H9 (cell line): ENCODE results near the gene FAM117A. TPM values are rescaled to one million over a fixed set of nuclear protein-coding genes. Genes with fewer than 3 reads are reported as not detected.

ENCODE experiments used
- DNase-seq: peaks from one replicate; pipeline ENCODE4 v3.0.0-alpha.2; 2017
- H2AFZ ChIP-seq: one replicate; pipeline ENCODE4 v1.6.1; 2013; ENCODE audit warnings: mild to moderate bottlenecking, low read length, control low read depth, moderate library complexity
- H2AK5ac ChIP-seq: 2 replicates; pipeline ENCODE4 v1.6.1; 2013; ENCODE audit warnings: low read length, control low read depth, mixed read lengths; ENCODE audit not compliant: insufficient read length
- H2BK120ac ChIP-seq: one replicate; pipeline ENCODE4 v1.6.1; 2013; ENCODE audit warnings: low read depth, mild to moderate bottlenecking, low read length, control low read depth, inconsistent platforms; ENCODE audit not compliant: poor library complexity, severe bottlenecking
- H2BK12ac ChIP-seq: 2 replicates; pipeline ENCODE4 v1.6.1; 2013; ENCODE audit warnings: low read length, control low read depth, mixed read lengths, low read depth; ENCODE audit not compliant: insufficient read length
- H2BK15ac ChIP-seq: 2 replicates; pipeline ENCODE4 v1.6.1; 2013; ENCODE audit warnings: low read depth, low read length, control low read depth
- H2BK20ac ChIP-seq: one replicate; pipeline ENCODE4 v1.6.1; 2013; ENCODE audit warnings: low read depth, mild to moderate bottlenecking, low read length, control low read depth, inconsistent platforms; ENCODE audit not compliant: poor library complexity, severe bottlenecking
- H2BK5ac ChIP-seq: 2 replicates; pipeline ENCODE4 v1.6.1; 2013; ENCODE audit warnings: low read length, control low read depth, mixed read lengths; ENCODE audit not compliant: insufficient read length
- H3K14ac ChIP-seq: 2 replicates; pipeline ENCODE4 v1.6.1; 2013; ENCODE audit warnings: low read length, control low read depth; ENCODE audit not compliant: insufficient read depth
- H3K18ac ChIP-seq: 2 replicates; pipeline ENCODE4 v1.6.1; 2013; ENCODE audit warnings: low read depth, mild to moderate bottlenecking, mixed read lengths, low read length, control low read depth; ENCODE audit not compliant: insufficient read length
- H3K23ac ChIP-seq: 2 replicates; pipeline ENCODE4 v1.6.1; 2013; ENCODE audit warnings: low read length, control low read depth, mixed read lengths, low read depth; ENCODE audit not compliant: insufficient read length
- H3K23me2 ChIP-seq: 2 replicates; pipeline ENCODE4 v1.6.1; 2013; ENCODE audit warnings: low read depth, mild to moderate bottlenecking, mixed read lengths, low read length, control low read depth; ENCODE audit not compliant: insufficient read length, poor library complexity, severe bottlenecking
- H3K27ac ChIP-seq: 2 replicates; pipeline ENCODE4 v1.5.1; 2013; ENCODE audit warnings: low read length, control low read depth, mixed read lengths, low read depth; ENCODE audit not compliant: insufficient read length
- H3K27me3 ChIP-seq: 2 replicates; pipeline ENCODE4 v1.6.1; 2013; ENCODE audit warnings: low read length, control low read depth, inconsistent platforms; ENCODE audit not compliant: insufficient read depth
- H3K4ac ChIP-seq: 2 replicates; pipeline ENCODE4 v1.6.1; 2013; ENCODE audit warnings: low read depth, mild to moderate bottlenecking, control low read depth, inconsistent platforms, low read length, moderate library complexity
- H3K4me1 ChIP-seq: 2 replicates; pipeline ENCODE4 v1.6.1; 2013; ENCODE audit warnings: low read length, control low read depth, inconsistent platforms; ENCODE audit not compliant: insufficient read depth
- H3K4me2 ChIP-seq: 2 replicates; pipeline ENCODE4 v1.6.1; 2013; ENCODE audit warnings: low read length, control low read depth, mixed read lengths; ENCODE audit not compliant: insufficient read length, insufficient read depth
- H3K56ac ChIP-seq: 2 replicates; pipeline ENCODE4 v1.6.1; 2013; ENCODE audit warnings: low read depth, mild to moderate bottlenecking, mixed read lengths, low read length, control low read depth; ENCODE audit not compliant: insufficient read length
- H3K79me1 ChIP-seq: 2 replicates; pipeline ENCODE4 v1.6.1; 2013; ENCODE audit warnings: low read depth, mild to moderate bottlenecking, moderate library complexity, low read length, control low read depth, inconsistent platforms; ENCODE audit not compliant: insufficient read depth, poor library complexity, severe bottlenecking
- H3K79me2 ChIP-seq: 2 replicates; pipeline ENCODE4 v1.6.1; 2013; ENCODE audit warnings: low read length, control low read depth, inconsistent platforms; ENCODE audit not compliant: insufficient read depth
- H3K9ac ChIP-seq: 2 replicates; pipeline ENCODE4 v1.6.1; 2013; ENCODE audit warnings: low read length, control low read depth, mixed read lengths; ENCODE audit not compliant: insufficient read length; ENCODE audit errors: extremely low read depth
- H3K9me3 ChIP-seq: one replicate; pipeline ENCODE4 v1.6.1; 2013; ENCODE audit warnings: low read depth, low read length, inconsistent platforms; ENCODE audit not compliant: control insufficient read depth
- H3T11ph ChIP-seq: one replicate; pipeline ENCODE4 v1.6.1; 2013; ENCODE audit warnings: mild to moderate bottlenecking, low read length, control low read depth, inconsistent platforms
- H4K20me1 ChIP-seq: one replicate; pipeline ENCODE4 v1.6.1; 2013; ENCODE audit not compliant: control insufficient read depth, insufficient read length, insufficient read depth
- H4K5ac ChIP-seq: 2 replicates; pipeline ENCODE4 v1.6.1; 2013; ENCODE audit warnings: low read depth, mild to moderate bottlenecking, mixed read lengths, low read length, control low read depth; ENCODE audit not compliant: insufficient read length
- H4K8ac ChIP-seq: replicated peaks from 2 replicates; pipeline ENCODE4 v1.6.1; 2013; ENCODE audit warnings: low read length, control low read depth, mixed read lengths, low read depth; ENCODE audit not compliant: insufficient read length
- H4K91ac ChIP-seq: 2 replicates; pipeline ENCODE4 v1.6.1; 2013; ENCODE audit warnings: low read depth, mild to moderate bottlenecking, moderate library complexity, mixed read lengths, low read length, control low read depth; ENCODE audit not compliant: insufficient read length
- H3K27ac Mint-ChIP-seq, 3 experiments: 2 replicates in 2 of 3; 3 replicates in 1 of 3; pipeline ENCODE4 v1.8.0; 2020 to 2021; ENCODE audit warnings: mixed read lengths in 3 of 3, mild to moderate bottlenecking in 1 of 3, moderate library complexity in 1 of 3
- H3K27me3 Mint-ChIP-seq: 2 replicates; pipeline ENCODE4 v1.8.0; 2021; ENCODE audit warnings: low read depth, mild to moderate bottlenecking, moderate library complexity, mixed read lengths
- H3K36me3 Mint-ChIP-seq, 3 experiments: 2 replicates in 2 of 3; 3 replicates in 1 of 3; pipeline ENCODE4 v1.8.0; 2020 to 2021; ENCODE audit warnings: low read depth in 3 of 3, mixed read lengths in 3 of 3; ENCODE audit not compliant: insufficient read depth in 1 of 3
- H3K4me1 Mint-ChIP-seq, 2 experiments: 2 replicates each; pipeline ENCODE4 v1.8.0; 2020; ENCODE audit warnings: mixed read lengths in 2 of 2
- H3K4me3 Mint-ChIP-seq, 2 experiments: 2 replicates in 1 of 2; 3 replicates in 1 of 2; pipeline ENCODE4 v1.8.0; 2020 to 2021; ENCODE audit warnings: mild to moderate bottlenecking in 2 of 2, mixed read lengths in 2 of 2, moderate library complexity in 1 of 2
- H3K9me3 Mint-ChIP-seq, 2 experiments: 2 replicates in 1 of 2; 3 replicates in 1 of 2; pipeline ENCODE4 v1.8.0; 2020; ENCODE audit warnings: mild to moderate bottlenecking in 2 of 2, mixed read lengths in 2 of 2, moderate library complexity in 1 of 2
- WGBS: extraction: QIAGEN DNeasy Blood & Tissue Kit; methylation state at CpG from one replicate; pipeline ENCODE4 v1.1.7; 2013; ENCODE audit warnings: missing lambda C conversion rate, low lambda C conversion rate, mixed read lengths; ENCODE audit not compliant: insufficient read length; ENCODE audit errors: extremely low coverage; 5-methylcytosine and 5-hydroxymethylcytosine counted together
- total RNA-seq: library from RNA; stranded (reverse); gene quantifications from 2 replicates; pipeline ENCODE4 v1.2.1, GENCODE V29; 2021
- TF ChIP-seq, protein P1 (sequence below): fragments of 200-600 bp; sonication (generic); conservative IDR thresholded peaks from 3 replicates; pipeline ENCODE4 v1.8.0; 2021; ENCODE audit warnings: antibody characterized with exemption, mild to moderate bottlenecking

Gene FAM117A
- total RNA-seq, 1 experiment from 2014 or later, result 21.1 TPM

- H3K79me2 ChIP-seq, result no peaks in the 10 kb centered on the region; the same call in 1 of the 2 replicates
- no peak overlapping the region for H2BK120ac ChIP-seq
- H3K9ac ChIP-seq, result no peak overlapping the region
- Mint-ChIP-seq H3K36me3 (peaks cover 11 to 30% (median 22%) of the 10 kb centered on the region in 3 experiments), H3K9me3 (peaks cover 2 to 8% of the 10 kb centered on the region in 2 experiments; a peak in 4 of 5 replicates), H3K27ac (no peak overlapping the region), H3K4me1 (peaks cover 0 to 2% of the 10 kb centered on the region in 2 experiments; a peak in 2 of 4 replicates), H3K27me3 (no peaks in the 10 kb centered on the region), H3K4me3 (no peak overlapping the region)
- no peaks in the 10 kb centered on the region for H3K27me3 ChIP-seq
- no peak overlapping the region for H3T11ph ChIP-seq
- H4K20me1 ChIP-seq, result no peaks in the 10 kb centered on the region
- H3K23me2 ChIP-seq, result no peaks in the 10 kb centered on the region
- no peaks in the 10 kb centered on the region for H3K4me1 ChIP-seq
- H3K79me1 ChIP-seq, result peaks cover 5% of the 10 kb centered on the region
- H3K27ac ChIP-seq, result no peak overlapping the region
- H2BK12ac ChIP-seq, result no peak overlapping the region
- H2AK5ac ChIP-seq, result no peak overlapping the region
- H2BK15ac ChIP-seq, result no peak overlapping the region
- H3K56ac ChIP-seq, result no peak overlapping the region
- no peak overlapping the region for H3K14ac ChIP-seq
- H2BK20ac ChIP-seq, result no peak overlapping the region
- no peak overlapping the region for H4K5ac ChIP-seq
- H3K9me3 ChIP-seq, result no peaks in the 10 kb centered on the region
- H3K4me2 ChIP-seq, result no peak overlapping the region
- H4K8ac ChIP-seq, result no peak overlapping the region
- no peak overlapping the region for H3K4ac ChIP-seq
- WGBS, result no CpG with 5 or more reads among the region's 2 CpGs
- no peak overlapping the region for H3K23ac ChIP-seq
- H2BK5ac ChIP-seq, result no peak overlapping the region
- no peak overlapping the region for H4K91ac ChIP-seq
- no peak overlapping the region for H2AFZ ChIP-seq
- TF ChIP-seq, protein P1, sequence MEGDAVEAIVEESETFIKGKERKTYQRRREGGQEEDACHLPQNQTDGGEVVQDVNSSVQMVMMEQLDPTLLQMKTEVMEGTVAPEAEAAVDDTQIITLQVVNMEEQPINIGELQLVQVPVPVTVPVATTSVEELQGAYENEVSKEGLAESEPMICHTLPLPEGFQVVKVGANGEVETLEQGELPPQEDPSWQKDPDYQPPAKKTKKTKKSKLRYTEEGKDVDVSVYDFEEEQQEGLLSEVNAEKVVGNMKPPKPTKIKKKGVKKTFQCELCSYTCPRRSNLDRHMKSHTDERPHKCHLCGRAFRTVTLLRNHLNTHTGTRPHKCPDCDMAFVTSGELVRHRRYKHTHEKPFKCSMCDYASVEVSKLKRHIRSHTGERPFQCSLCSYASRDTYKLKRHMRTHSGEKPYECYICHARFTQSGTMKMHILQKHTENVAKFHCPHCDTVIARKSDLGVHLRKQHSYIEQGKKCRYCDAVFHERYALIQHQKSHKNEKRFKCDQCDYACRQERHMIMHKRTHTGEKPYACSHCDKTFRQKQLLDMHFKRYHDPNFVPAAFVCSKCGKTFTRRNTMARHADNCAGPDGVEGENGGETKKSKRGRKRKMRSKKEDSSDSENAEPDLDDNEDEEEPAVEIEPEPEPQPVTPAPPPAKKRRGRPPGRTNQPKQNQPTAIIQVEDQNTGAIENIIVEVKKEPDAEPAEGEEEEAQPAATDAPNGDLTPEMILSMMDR, result no peak
- DNase-seq, result no peak
- no peak overlapping the region for H3K18ac ChIP-seq
Measured at GRCh38 chr17:49667854-49668253, 96.1 kb downstream of the FAM117A start.
